Fibroblast of lung (primary cell): ENCODE data around the gene GLIPR1. TPM values are rescaled to one million over a fixed set of nuclear protein-coding genes. Genes with fewer than 3 reads are reported as not detected.

Experiments used
- DNase-seq, 2 donors: peaks; one replicate each; pipeline versions ENCODE4 v3.0.0 to v3.0.0-alpha.2; 2010; ENCODE audit warnings: low read depth in 2 of 2
- H2AFZ ChIP-seq: 2 replicates; pipeline ENCODE4 v1.5.1; 2012; ENCODE audit warnings: low read length, control low read depth, inconsistent platforms
- H3K27ac ChIP-seq: 2 replicates; pipeline ENCODE4 v1.5.1; 2011; ENCODE audit warnings: low read length, control low read depth; ENCODE audit not compliant: insufficient read depth
- H3K27me3 ChIP-seq: 2 replicates; pipeline ENCODE4 v1.5.1; 2011; ENCODE audit warnings: mild to moderate bottlenecking, low read length; ENCODE audit not compliant: control insufficient read depth, insufficient read depth
- H3K36me3 ChIP-seq: 2 replicates; pipeline ENCODE4 v1.5.1; 2011; ENCODE audit warnings: low read length; ENCODE audit not compliant: control insufficient read depth, insufficient read depth
- H3K4me1 ChIP-seq: 2 replicates; pipeline ENCODE4 v1.5.1; 2011; ENCODE audit warnings: low read length; ENCODE audit not compliant: control insufficient read depth, insufficient read depth; ENCODE audit errors: extremely low read depth
- H3K4me2 ChIP-seq: 2 replicates; pipeline ENCODE4 v1.5.1; 2011; ENCODE audit warnings: low read length, control low read depth; ENCODE audit not compliant: insufficient read depth; ENCODE audit errors: extremely low read depth
- H3K4me3 ChIP-seq, 4 experiments: fragments of 200-600 bp in 1 of 4; sonication (generic) in 1 of 4; replicated peaks in 1 of 4; 2 replicates each; pipeline ENCODE4 v1.5.1; 2011 to 2016; ENCODE audit warnings: low read length in 4 of 4, low read depth in 3 of 4, mild to moderate bottlenecking in 3 of 4, control low read depth in 2 of 4, inconsistent platforms in 1 of 4, mixed read lengths in 1 of 4; ENCODE audit not compliant: insufficient read depth in 1 of 4; ENCODE audit errors: control extremely low read depth in 1 of 4
- H3K79me2 ChIP-seq: 2 replicates; pipeline ENCODE4 v1.5.1; 2012; ENCODE audit warnings: mild to moderate bottlenecking, low read length, inconsistent platforms; ENCODE audit not compliant: control insufficient read depth, insufficient read depth
- H3K9ac ChIP-seq: 2 replicates; pipeline ENCODE4 v1.5.1; 2011; ENCODE audit warnings: mild to moderate bottlenecking, low read length, control low read depth; ENCODE audit not compliant: insufficient read depth
- H3K9me3 ChIP-seq: 2 replicates; pipeline ENCODE4 v1.5.1; 2012; ENCODE audit warnings: low read depth, low read length; ENCODE audit not compliant: control insufficient read depth, insufficient read depth
- H4K20me1 ChIP-seq: 2 replicates; pipeline ENCODE4 v1.5.1; 2011; ENCODE audit warnings: low read length; ENCODE audit not compliant: control insufficient read depth, insufficient read depth; ENCODE audit errors: extremely low read depth
- CTCF ChIP-seq, 2 donors: IDR thresholded peaks in 1 of 2; conservative IDR thresholded peaks in 1 of 2; 1 replicate in 1 of 2; 2 replicates in 1 of 2; pipeline ENCODE4 v1.5.1; 2011 to 2012; ENCODE audit warnings: low read length in 2 of 2, control low read depth in 1 of 2, inconsistent platforms in 1 of 2, low read depth in 1 of 2, mild to moderate bottlenecking in 1 of 2
- EZH2 ChIP-seq: IDR thresholded peaks from 2 replicates; pipeline ENCODE4 v1.5.1; 2012; ENCODE audit warnings: low read length, control low read depth, mild to moderate bottlenecking; ENCODE audit errors: missing control alignments
- polyA plus RNA-seq, 2 donors: library from polyadenylated mRNA; depleted of rRNA in 1 of 2; stranded (reverse) in 1 of 2; unstranded in 1 of 2; fragments of >200 nt; gene quantifications; 2 replicates each; pipeline ENCODE4 v1.2.1, GENCODE V29; 2011 to 2012; ENCODE audit warnings: missing spikeins in 1 of 2
- total RNA-seq: library from RNA; depleted of rRNA; stranded (reverse); fragments of >200 nt; gene quantifications from 2 replicates; pipeline ENCODE4 v1.2.1, GENCODE V29; 2014

Gene GLIPR1
- total and polyA plus RNA-seq, 2 donors (not counting 1 experiment from before 2014, with no cell fraction given): 59.8 to 245 TPM

GRCh38 chr12:75446857-75447256 is 33.7 kb upstream of the GLIPR1 start:
- H3K27me3 ChIP-seq: no peaks in the 10 kb centered on the region

DNA sequence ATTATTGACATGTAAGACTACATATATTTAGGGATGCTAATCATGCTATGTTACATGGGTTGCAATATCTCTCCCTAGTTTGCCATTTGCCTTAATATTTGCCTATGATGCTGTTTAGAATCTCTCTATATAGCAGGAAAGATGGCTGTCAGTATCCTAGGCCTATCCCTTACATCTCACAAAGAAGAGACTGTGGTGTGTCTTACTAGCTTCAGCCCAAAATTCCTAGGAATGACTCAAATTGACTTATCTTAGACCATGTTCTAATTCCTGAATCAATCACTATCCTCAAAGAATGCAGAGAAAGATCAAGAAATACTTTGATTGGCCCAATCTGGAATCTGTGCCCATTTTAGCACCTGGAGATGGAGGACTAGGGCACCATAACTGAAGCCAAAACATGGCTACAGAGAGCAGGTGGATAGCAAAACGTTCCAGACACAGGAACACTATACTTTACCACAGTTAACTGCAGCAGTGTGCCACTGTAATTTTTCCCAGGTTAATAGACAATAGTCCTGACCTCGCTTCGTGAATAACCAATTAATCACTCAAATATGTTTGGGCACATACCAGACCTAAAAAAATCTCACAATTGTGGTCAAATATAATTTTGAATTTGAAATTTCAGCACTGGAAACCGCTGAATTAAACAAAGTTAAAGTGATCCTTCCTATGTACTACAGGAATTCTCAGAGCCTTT is 32.7 kb upstream of the GLIPR1 start:
- Histone ChIP-seq H3K4me2 (no peak overlapping the region), H3K9me3 (no peaks in the 10 kb centered on the region), H4K20me1 (no peaks in the 10 kb centered on the region), H3K27ac (no peak overlapping the region), H3K27me3 (no peaks in the 10 kb centered on the region), H2AFZ (no peak overlapping the region), H3K4me3 (no peak overlapping the region), H3K9ac (no peak overlapping the region), H3K36me3 (no peaks in the 10 kb centered on the region), H3K4me1 (peaks cover 16% of the 10 kb centered on the region), H3K79me2 (no peaks in the 10 kb centered on the region)
- peak in 1 of 2 donors; percentile 47 for DNase-seq
- TF ChIP-seq EZH2: no peak
- no peak for TF ChIP-seq CTCF (conservative IDR thresholded peaks at IDR 0.05 in 1 of 2, IDR thresholded peaks at IDR 0.05 in 1 of 2; ENCODE audit: low read depth in 1 of 2, low read length in 2 of 2)

More at GRCh38 chr12:75446857-75447256, 33.7 kb upstream of the GLIPR1 start:
- H3K36me3 ChIP-seq: no peaks in the 10 kb centered on the region
- H3K79me2 ChIP-seq: no peaks in the 10 kb centered on the region
- no peak overlapping the region for H2AFZ ChIP-seq
- no peak overlapping the region for H3K27ac ChIP-seq
- H3K4me2 ChIP-seq: peak overlapping the region; percentile 21
- no peaks in the 10 kb centered on the region for H4K20me1 ChIP-seq
- TF ChIP-seq EZH2: no peak
- TF ChIP-seq CTCF (conservative IDR thresholded peaks at IDR 0.05 in 1 of 2, IDR thresholded peaks at IDR 0.05 in 1 of 2; ENCODE audit: low read depth in 1 of 2, low read length in 2 of 2): no peak
- no peak overlapping the region for H3K4me3 ChIP-seq
- H3K4me1 ChIP-seq: peaks cover 16% of the 10 kb centered on the region
- peak; percentile 64 to 85 for DNase-seq
- no peak overlapping the region for H3K9ac ChIP-seq
- H3K9me3 ChIP-seq: no peaks in the 10 kb centered on the region

- Histone ChIP-seq H3K4me3 (no peak overlapping the region), H3K4me2 (no peak overlapping the region), H2AFZ (no peak overlapping the region), H4K20me1 (no peaks in the 10 kb centered on the region), H3K9ac (no peak overlapping the region), H3K79me2 (no peaks in the 10 kb centered on the region), H3K36me3 (no peaks in the 10 kb centered on the region), H3K4me1 (peaks cover 2% of the 10 kb centered on the region), H3K27me3 (no peaks in the 10 kb centered on the region), H3K9me3 (no peaks in the 10 kb centered on the region), H3K27ac (no peak overlapping the region)
- TF ChIP-seq CTCF (conservative IDR thresholded peaks at IDR 0.05 in 1 of 2, IDR thresholded peaks at IDR 0.05 in 1 of 2; ENCODE audit: low read depth in 1 of 2, low read length in 2 of 2): no peak
- TF ChIP-seq EZH2: no peak
- peak; percentile 15 to 78 for DNase-seq
Measured at GRCh38 chr12:75452675-75453330, 27.8 kb upstream of the GLIPR1 start.
